ENCODE measurements around the gene TMEM135. TPM values are rescaled to one million over a fixed set of nuclear protein-coding genes. Genes with fewer than 3 reads are reported as not detected.

TMEM135 gene
- polyA plus RNA-seq, 1 of the 3 experiments (the other 2 are of a cell fraction), result 3.0 TPM

DNA sequence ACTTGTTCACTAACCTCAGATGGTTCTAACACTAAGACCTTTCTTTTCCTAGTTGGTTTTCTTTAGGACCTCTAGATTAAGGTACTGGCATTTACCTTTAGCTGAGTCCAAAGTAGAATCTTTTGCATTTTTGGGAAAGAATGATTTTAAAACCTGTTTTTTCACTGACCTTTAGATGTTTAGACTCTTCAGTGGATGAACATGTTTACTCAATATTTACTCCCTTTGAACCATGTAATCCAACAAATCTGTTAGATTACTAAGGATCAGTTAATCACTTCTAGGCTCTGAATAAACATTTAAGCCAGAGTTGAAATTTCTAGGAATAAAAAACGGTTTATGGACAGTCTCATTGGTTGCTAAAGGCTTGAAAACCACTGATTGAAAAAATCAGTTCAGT, 6.2 kb downstream of the TMEM135 start:
- Histone ChIP-seq H3K79me2 (ENCODE audit: insufficient read depth) (peaks cover 29% of the 10 kb centered on the region; the same call in 1 of the 2 replicates), H3K27ac (ENCODE audit: low read depth in 2 of 2, low read length in 1 of 2) (no peak overlapping the region)
- 82% methylated on average over 1 of the region's 1 CpG for WGBS (ENCODE audit: low lambda C conversion rate)

DNA sequence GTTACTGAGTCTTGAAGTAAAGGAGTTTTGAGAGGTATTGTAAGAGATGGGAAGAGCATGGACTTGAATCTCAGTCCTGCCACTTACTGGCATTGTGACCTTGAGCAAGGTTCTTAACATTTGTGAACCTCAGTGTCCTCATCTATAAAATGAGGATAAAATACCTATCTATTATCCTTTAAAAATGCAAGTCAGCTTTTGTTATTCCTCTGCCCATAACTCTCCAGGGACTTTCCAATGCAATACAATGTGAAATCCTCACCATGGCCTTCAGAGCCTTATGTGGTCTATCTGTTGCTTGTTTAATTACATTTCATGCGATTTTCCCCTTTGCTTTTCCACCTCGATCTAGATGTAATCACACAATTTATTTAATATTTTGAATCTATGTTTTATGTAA, 9.1 kb downstream of the TMEM135 start:
- no peak for TF ChIP-seq CHD2 (IDR thresholded peaks at IDR 0.05; ENCODE audit: low read length, partially characterized antibody)
- TF ChIP-seq TAF1 (IDR thresholded peaks at IDR 0.05; ENCODE audit: borderline replicate concordance, low read depth, low read length), result no peak
- TF ChIP-seq EZH2phosphoT487 (IDR thresholded peaks at IDR 0.05; ENCODE audit: borderline replicate concordance, low read depth), result no peak
- TF ChIP-seq TEAD4 (IDR thresholded peaks at IDR 0.05; ENCODE audit: borderline replicate concordance, insufficient read depth), result no peak
- no peak for TF ChIP-seq GABPA (IDR thresholded peaks at IDR 0.05; ENCODE audit: low read depth)
- no peak for TF ChIP-seq TCF12 (IDR thresholded peaks at IDR 0.05)
- no peak overlapping the region for H2AFZ ChIP-seq (ENCODE audit: low read depth)
- POLR2A ChIA-PET, result no interaction called here
- H3K27ac ChIP-seq (ENCODE audit: low read depth in 2 of 2, low read length in 1 of 2), result no peak overlapping the region
- no peaks in the 10 kb centered on the region for H3F3A ChIP-seq (replicated peaks; ENCODE audit: insufficient read depth)
- WGBS (ENCODE audit: low lambda C conversion rate), result 95% methylated on average over 2 of the region's 2 CpGs
- H3K79me2 ChIP-seq (ENCODE audit: insufficient read depth), result peaks cover 9% of the 10 kb centered on the region; the same call in 1 of the 2 replicates
- H3K9me2 ChIP-seq, result no peaks in the 10 kb centered on the region
- no peaks in the 10 kb centered on the region for H3K9me3 ChIP-seq
- no peak overlapping the region for H3K4me3 ChIP-seq (ENCODE audit: low read depth in 2 of 2, low read length in 1 of 2)
- no peaks in the 10 kb centered on the region for H3K4me1 ChIP-seq (ENCODE audit: control insufficient read depth in 1 of 2, insufficient read depth in 2 of 2, low read depth in 1 of 2, low read length in 1 of 2)
- H3K9ac ChIP-seq, result no peak overlapping the region
- no peak overlapping the region for H3K4me2 ChIP-seq
- H3K36me3 ChIP-seq (replicated peaks in 1 of 2; ENCODE audit: control insufficient read depth in 1 of 2, insufficient read depth in 2 of 2, low read length in 1 of 2), result peaks cover 0 to 3% of the 10 kb centered on the region in 2 experiments
- CTCF ChIA-PET, result no interaction called here
- no peaks in the 10 kb centered on the region for H4K20me1 ChIP-seq (ENCODE audit: insufficient read depth)
- DNase-seq, result no peak
- H3K27me3 ChIP-seq (ENCODE audit: insufficient read depth), result no peaks in the 10 kb centered on the region

More for the DNA sequence above, 6.2 kb downstream of the TMEM135 start:
- Histone ChIP-seq H3K27me3 (ENCODE audit: insufficient read depth) (no peaks in the 10 kb centered on the region), H3K4me1 (ENCODE audit: control insufficient read depth in 1 of 2, insufficient read depth in 2 of 2, low read depth in 1 of 2, low read length in 1 of 2) (peaks cover 0 to 4% of the 10 kb centered on the region in 2 experiments; a peak in 2 of 4 replicates), H3K4me2 (no peak overlapping the region), H3K36me3 (replicated peaks in 1 of 2; ENCODE audit: control insufficient read depth in 1 of 2, insufficient read depth in 2 of 2, low read length in 1 of 2) (peaks cover 0 to 3% of the 10 kb centered on the region in 2 experiments), H3K4me3 (ENCODE audit: low read depth in 2 of 2, low read length in 1 of 2) (no peak overlapping the region), H3F3A (replicated peaks; ENCODE audit: insufficient read depth) (no peaks in the 10 kb centered on the region), H3K9me3 (no peaks in the 10 kb centered on the region), H4K20me1 (ENCODE audit: insufficient read depth) (no peaks in the 10 kb centered on the region), H3K9ac (no peak overlapping the region), H3K9me2 (no peaks in the 10 kb centered on the region), H2AFZ (ENCODE audit: low read depth) (no peak overlapping the region)
- ChIA-PET POLR2A (no interaction called here), CTCF (no interaction called here)
- no peak for DNase-seq
- TF ChIP-seq SMC3 (IDR thresholded peaks at IDR 0.05; ENCODE audit: low read depth, low read length) (no peak), RCOR1 (IDR thresholded peaks at IDR 0.05; ENCODE audit: low read length) (no peak), ELF1 (IDR thresholded peaks at IDR 0.05) (no peak), MXI1 (IDR thresholded peaks at IDR 0.05; ENCODE audit: low read depth, low read length) (no peak), NRF1 (IDR thresholded peaks at IDR 0.05; ENCODE audit: low read depth, low read length) (no peak), FOXJ3 (CRISPR knock-in tag; IDR thresholded peaks at IDR 0.05) (no peak), YY1 (IDR thresholded peaks at IDR 0.05; ENCODE audit: low read depth) (no peak), GATA2 (CRISPR knock-in tag; IDR thresholded peaks at IDR 0.05) (no peak)
- TF ChIP-seq, protein P1, sequence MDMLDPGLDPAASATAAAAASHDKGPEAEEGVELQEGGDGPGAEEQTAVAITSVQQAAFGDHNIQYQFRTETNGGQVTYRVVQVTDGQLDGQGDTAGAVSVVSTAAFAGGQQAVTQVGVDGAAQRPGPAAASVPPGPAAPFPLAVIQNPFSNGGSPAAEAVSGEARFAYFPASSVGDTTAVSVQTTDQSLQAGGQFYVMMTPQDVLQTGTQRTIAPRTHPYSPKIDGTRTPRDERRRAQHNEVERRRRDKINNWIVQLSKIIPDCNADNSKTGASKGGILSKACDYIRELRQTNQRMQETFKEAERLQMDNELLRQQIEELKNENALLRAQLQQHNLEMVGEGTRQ (IDR thresholded peaks at IDR 0.05; ENCODE audit: borderline replicate concordance, low read depth, low read length), result no peak

Data from SK-N-SH (cell line).